ENCODE measurements around the gene FGFBP2. TPM values are rescaled to one million over a fixed set of nuclear protein-coding genes. Genes with fewer than 3 reads are reported as not detected.

Gene FGFBP2
- total and polyA plus RNA-seq, 2 experiments from 2014 or later: 0.18 to 0.56 TPM

GRCh38 chr4:15928883-15929282 lies 34.1 kb downstream of the FGFBP2 start:
- DNase-seq (ENCODE audit: low spot score): no peak
- H3K27me3 Mint-ChIP-seq (ENCODE audit: insufficient read depth, low read depth, poor library complexity): peaks cover 1% of the 10 kb centered on the region

More at GRCh38 chr4:15928883-15929282, 34.1 kb downstream of the FGFBP2 start:
- H3K27ac Mint-ChIP-seq: no peak overlapping the region
- Histone ChIP-seq H3K79me2 (replicated peaks; ENCODE audit: insufficient read depth) (no peaks in the 10 kb centered on the region), H3K36me3 (ENCODE audit: insufficient read depth) (no peaks in the 10 kb centered on the region), H3F3A (replicated peaks; ENCODE audit: low read depth) (no peaks in the 10 kb centered on the region), H2AFZ (no peak overlapping the region), H3K4me3 (no peak overlapping the region), H3K4me2 (no peak overlapping the region), H3K27me3 (ENCODE audit: insufficient read depth) (no peaks in the 10 kb centered on the region), H3K4me1 (ENCODE audit: insufficient read depth) (no peaks in the 10 kb centered on the region), H3K27ac (ENCODE audit: low read depth) (no peak overlapping the region), H3K9me2 (ENCODE audit: insufficient read depth) (peaks cover 7% of the 10 kb centered on the region; the same call in 1 of the 2 replicates), H4K20me1 (replicated peaks; ENCODE audit: insufficient read depth) (no peaks in the 10 kb centered on the region)
- TF ChIP-seq ZNF331 (CRISPR knock-in tag; IDR thresholded peaks at IDR 0.05; ENCODE audit: low read depth): no peak
- no peak for TF ChIP-seq REST (IDR thresholded peaks at IDR 0.05; ENCODE audit: unreplicated experiment)
- no peak for TF ChIP-seq NANOG (IDR thresholded peaks at IDR 0.05; ENCODE audit: borderline replicate concordance)
- no peak for TF ChIP-seq EZH2phosphoT487 (IDR thresholded peaks at IDR 0.05; ENCODE audit: unreplicated experiment)
- no peak for TF ChIP-seq ETS1 (IDR thresholded peaks at IDR 0.05)
- no peak for TF ChIP-seq EZH2 (IDR thresholded peaks at IDR 0.05; ENCODE audit: low read depth, unreplicated experiment)
- no peak for TF ChIP-seq STAT1 (IDR thresholded peaks at IDR 0.05; ENCODE audit: unreplicated experiment)
- TF ChIP-seq POLR2AphosphoS5 (IDR thresholded peaks at IDR 0.05; ENCODE audit: low read depth): no peak
- no peak for TF ChIP-seq ZNF462 (CRISPR knock-in tag; IDR thresholded peaks at IDR 0.05)
- TF ChIP-seq CREB1 (CRISPR knock-in tag; IDR thresholded peaks at IDR 0.05; ENCODE audit: low read depth): no peak
- TF ChIP-seq ZNF114 (CRISPR knock-in tag; IDR thresholded peaks at IDR 0.05): no peak
- TF ChIP-seq JUNB (IDR thresholded peaks at IDR 0.05; ENCODE audit: unreplicated experiment): no peak
- no peak for TF ChIP-seq CTCF (conservative IDR thresholded peaks at IDR 0.05; ENCODE audit: low read depth in 2 of 2)
- ATAC-seq: no peak
- no peak overlapping the region for H3K4me3 Mint-ChIP-seq
- H3K4me1 Mint-ChIP-seq: no peaks in the 10 kb centered on the region
- H3K9me3 Mint-ChIP-seq: no peaks in the 10 kb centered on the region
- no peaks in the 10 kb centered on the region for H3K36me3 Mint-ChIP-seq (ENCODE audit: low read depth)
